GM18505 (cell line): ENCODE data around the gene PIK3R5.
A peak's percentile ranks its signal among the peaks of the same experiment; 100 is the strongest.

Experiments
- ATAC-seq: cut with Tn5 transposase; IDR thresholded peaks from one replicate; pipeline ENCODE4 v1.9.1; 2021; ENCODE audit not compliant: unreplicated experiment
- POLR2A ChIP-seq: IDR thresholded peaks from 4 replicates; pipeline ENCODE4 v1.6.1; 2011; ENCODE audit warnings: borderline replicate concordance; ENCODE audit not compliant: insufficient read depth, insufficient read length; ENCODE audit errors: extremely low read depth

The PIK3R5 gene

DNA sequence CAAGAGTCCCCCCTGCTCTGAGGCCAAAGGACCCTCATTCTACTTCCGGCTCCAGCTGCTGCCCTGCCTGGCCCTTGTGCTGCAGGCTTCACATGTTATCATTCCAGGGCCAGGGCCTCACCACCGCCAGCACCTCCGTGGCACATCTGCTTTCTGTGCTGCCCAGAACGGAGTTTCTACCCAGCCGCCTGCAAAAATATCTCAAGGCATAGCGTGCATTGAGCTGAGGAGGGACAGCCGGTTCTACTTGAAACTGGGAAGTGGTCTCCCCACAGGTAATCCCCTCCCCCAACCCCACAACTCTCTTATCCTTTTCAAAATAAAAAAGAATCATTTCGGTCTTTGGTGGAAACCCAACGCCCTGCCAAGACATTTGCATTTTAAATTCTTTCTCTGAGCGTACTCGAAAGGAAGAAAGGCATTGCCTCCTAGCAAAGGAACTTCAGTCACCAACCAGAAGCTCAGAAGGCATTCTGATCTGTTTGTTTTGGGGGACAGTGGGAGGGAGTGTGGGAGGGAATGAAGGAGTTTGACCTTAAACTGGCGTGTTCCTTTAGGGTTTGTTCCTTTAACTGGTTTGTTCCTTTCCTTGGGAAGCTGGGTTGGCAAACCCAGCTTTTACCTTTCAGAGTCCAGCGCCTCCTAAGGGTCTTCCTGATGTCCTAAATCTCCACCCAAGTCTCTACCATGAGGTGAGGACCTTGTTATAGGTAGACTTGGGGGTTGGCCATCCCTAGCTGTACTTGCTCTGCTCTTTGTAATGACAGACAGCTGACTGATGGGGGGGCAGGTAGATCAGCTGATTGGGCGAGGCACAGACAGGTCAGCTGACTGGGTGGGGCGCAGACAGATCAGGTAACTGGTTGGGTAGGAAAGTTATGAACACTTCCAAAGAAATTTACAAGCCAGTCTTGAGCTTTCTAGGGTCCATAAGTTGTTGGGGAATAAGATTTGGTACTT lies 64.6 kb downstream of the PIK3R5 start:
- ATAC-seq = no peak
- peak; percentile 11 for TF ChIP-seq POLR2A

DNA sequence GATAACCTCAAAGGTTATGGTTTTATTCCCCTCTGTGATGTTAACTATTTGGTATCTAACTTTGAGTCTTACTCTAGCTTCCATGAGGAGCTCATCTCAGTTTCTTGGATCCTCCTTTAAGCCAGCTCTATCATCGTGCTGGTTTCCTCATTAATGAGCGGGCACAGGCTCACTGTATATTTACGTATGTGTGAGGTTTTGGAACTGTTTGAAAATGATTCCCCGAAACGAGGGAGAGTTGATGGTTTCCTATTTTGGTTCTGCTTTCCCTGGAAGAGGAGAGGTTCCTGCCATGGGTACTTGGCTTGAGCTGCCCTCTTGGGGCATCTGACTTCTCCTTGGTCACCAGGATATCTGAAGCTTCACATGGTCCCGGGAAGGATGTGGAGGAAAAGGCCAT lies 65.3 kb downstream of the PIK3R5 start:
- no peak for TF ChIP-seq POLR2A
- no peak for ATAC-seq

DNA sequence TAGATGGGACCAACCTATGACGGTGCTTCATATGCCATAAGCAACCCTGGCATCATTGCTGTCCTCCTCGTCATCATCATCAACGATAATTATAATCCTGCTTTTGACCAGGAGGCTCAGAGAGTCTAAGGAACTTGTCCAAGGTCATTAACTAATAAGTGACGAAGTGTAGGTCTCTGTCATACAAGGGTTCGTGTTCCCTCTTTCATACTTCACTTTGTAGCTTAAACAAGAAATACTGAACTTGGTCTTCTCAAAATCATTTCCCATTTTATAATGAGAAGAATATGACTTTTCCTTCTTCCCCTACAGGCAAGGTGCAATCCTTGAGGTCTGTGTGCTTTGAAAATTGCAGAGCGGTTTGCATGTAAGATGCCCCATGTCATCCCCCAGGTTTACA lies 66.9 kb downstream of the PIK3R5 start:
- ATAC-seq = no peak
- TF ChIP-seq POLR2A = no peak

DNA sequence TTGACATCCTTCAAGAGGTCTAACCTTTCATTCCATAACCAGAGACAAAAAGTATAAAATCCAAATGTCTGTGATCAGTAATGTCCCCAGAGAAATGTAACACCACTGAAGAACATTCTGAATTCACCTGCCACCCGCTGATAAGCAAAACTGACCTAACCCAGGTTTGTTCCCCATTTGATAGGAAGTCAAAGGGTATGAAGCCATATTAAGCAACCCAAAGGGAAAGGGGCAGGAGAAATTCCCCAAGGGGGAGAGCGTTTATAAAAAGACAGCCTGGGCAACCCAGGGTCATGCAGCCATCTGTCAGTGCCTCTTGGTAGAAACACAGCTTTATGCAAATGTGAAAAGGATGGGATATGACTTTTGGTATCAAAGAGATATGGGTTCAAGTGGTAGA lies 67.4 kb downstream of the PIK3R5 start:
- no peak for ATAC-seq
- no peak for TF ChIP-seq POLR2A

DNA sequence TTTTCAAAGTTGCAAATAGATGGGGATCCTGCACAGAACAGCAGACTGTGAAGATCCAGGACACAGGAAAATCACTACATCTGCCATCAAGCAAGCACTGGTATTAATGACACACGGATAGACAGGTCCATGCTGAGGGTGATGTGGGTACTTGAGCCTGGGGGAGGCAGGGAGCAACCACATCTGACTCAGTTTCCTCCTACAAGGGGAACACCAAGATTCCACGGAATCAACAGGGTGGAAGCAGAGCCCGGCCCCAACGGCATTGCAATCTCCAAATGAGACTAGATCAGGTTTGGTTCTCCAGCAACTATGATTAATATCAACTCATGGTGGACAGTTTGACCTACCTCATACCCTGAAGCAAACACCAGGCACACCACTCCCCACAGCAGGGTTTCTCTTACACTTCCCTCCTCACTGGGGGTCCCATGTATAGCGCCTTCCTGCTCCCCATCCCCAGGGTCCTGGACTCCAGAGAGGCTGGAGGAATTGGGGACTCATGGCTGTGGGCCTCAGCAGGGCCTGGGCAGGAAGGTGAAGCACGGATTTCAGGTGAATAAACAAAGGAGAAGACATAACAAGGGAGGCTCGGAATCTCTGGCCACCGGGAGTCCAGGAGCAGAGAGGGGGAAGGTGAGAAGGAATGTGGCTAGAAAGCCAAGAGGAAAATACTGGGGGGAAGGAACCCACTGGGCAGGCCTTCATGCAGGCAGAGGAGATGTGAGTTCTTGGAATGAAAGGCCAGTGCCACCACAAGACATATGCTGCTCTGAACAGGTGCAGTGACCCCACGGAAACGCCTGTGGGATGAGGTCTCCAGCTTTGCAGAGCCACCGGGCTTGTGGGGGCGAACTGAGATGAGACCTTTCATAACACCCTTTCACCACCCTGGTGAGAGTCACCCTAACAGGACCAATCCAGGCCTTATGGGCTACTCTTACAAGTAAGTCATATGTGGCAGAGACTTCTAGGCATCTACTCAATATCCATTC lies 68.6 kb downstream of the PIK3R5 start:
- TF ChIP-seq POLR2A = no peak
- ATAC-seq = no peak

DNA sequence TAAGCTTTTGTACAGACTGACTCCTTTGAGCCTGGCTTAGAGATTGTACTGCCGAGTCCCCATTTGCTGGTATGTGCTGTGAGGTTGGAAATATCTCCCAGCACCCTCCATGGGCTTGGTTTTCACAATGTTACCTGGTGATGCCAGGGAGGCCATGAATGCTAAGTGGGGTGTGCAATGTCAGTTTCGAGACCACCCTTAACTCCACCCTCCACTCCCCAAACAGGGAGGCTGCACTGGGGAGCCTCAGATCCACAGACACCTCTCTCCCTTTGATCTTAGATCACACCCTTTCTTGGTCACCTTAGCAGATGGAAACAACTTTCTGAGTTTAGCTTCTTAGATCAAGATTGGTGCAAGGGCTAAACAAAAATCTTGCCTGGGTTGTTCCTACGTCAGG lies 69.4 kb downstream of the PIK3R5 start:
- no peak for TF ChIP-seq POLR2A
- ATAC-seq = no peak

DNA sequence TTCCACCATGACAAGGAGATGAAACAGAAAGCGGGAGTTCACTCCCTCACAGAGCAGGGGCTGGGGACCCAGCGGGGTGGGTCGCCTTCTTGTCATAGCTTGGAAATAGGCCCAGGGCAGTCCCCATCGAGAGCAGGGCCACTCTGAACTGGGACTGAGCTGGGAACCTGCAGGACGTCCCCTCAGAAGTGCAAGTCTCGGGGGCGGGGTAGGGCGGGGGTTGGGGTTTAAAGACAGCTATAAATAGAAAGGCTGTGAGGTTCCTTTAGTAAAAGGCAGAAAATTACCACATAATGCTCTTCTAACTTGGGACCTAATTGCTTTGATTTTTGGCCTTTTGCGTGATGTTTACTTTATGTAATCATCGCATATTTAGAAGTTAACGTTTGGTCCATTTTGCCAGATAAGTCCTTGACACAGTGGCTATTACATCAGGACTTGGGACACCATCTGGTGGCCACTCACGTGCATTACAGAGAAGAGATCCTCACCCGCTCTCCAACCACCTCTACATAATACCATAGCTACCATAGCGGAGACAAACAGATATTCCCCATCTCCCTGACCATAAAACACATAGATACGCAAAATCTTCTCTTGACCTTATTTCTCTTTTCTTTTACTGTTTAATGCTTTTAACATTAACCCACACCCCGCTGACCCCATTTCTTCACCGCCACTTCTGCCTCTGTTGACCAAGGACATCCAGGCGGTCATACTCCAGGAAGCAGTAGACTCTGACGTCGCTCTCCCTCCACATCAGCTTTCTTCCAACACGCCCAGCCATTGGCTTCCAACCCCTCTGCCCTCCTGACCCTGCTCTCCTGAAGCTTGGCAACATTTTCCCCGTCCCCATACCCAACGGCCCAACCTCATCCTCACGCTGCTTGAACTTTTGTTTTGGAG lies 70.6 kb downstream of the PIK3R5 start:
- ATAC-seq = no peak
- TF ChIP-seq POLR2A = peak; percentile 45

DNA sequence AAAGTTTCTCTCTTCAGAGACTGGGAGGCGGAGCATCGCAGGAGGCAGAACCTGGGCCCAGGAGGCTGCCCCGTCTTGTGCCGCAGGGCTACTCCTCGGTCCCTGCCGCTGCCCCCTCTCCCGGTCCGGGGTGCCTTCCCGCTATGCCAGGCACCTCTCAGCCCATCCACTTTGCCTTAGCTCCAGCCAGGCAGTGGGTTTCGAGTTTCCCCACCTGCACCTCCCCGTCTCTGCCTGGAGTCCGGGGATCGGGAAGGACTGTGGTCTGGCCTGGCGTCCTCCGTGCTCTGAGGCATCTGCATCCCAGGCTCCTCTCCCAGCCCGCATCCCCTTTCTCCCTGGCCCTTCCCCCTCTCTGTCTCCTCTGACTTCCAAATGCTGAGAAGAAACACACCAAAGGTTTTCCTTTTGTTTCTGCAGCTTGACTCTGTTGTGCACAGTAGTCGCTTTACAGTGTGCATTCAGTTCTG lies 71.3 kb downstream of the PIK3R5 start:
- no peak for TF ChIP-seq POLR2A

DNA sequence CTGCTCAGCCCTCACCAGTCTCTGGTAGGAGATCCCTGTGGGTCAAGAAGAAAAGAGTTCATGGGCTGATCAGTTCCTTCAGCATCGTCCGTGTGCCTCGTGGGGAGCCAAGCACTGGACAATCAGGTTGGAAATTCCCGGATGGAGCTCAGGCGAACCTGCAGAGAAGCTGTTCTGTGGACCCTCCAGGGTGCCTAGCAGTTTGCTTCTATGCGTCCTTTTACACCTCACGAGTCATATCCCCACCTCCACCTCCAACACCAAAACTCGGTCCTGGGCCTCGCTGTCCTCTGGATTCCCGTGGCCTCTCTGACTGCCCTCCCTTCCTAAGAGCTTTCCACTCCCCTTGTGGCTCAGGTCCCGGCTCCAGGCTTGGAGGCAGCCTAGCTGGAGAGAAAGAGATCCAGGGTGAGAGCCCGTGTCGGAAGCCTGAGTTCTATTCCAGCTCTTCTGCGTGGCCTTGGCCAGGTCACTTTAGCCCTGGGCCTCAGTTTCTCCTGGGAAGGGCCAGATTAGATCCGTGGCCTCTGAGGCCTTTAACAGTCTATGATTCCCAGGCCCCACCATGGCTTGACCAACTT lies 71.8 kb downstream of the PIK3R5 start:
- TF ChIP-seq POLR2A = no peak
- no peak for ATAC-seq

More for the DNA sequence above, 71.3 kb downstream of the PIK3R5 start:
- ATAC-seq = no peak

DNA sequence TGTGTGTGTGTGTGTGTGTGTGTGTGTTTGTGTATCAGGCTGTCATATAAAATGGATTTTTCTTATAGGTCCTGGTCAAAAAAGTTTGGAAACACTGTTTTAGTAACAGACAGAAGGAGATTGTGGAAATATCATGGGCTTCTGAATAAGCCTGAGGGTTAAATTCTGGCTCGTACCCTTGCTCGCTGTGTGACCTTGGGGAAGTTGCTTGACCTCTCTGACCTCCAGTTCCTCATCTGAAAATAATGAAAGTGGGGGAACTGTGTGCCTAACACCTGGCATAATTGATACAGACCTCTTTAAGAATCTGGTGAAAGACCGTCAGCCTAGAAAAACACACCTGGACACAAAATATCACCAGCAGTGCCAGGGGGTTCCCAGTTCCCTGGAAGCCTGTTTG lies 72.4 kb downstream of the PIK3R5 start:
- no peak for TF ChIP-seq POLR2A
- ATAC-seq = no peak

DNA sequence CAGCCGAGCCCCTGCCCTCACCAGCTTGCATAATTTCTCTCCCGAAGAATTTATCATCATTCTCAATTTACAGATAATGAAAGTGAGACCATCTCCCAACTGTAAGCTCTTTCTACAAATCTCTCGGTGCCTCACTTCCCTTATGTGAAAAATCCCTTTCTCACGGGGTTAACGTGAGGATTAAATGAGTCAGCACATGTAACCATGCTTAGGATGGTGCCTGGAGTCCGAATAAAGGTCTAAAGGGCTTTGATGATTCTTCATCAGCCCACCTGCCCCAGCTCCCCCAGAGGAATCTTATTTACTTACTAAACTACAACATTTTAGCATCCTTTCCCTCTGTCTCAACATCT lies 73.2 kb downstream of the PIK3R5 start:
- ATAC-seq = no peak
- no peak for TF ChIP-seq POLR2A

DNA sequence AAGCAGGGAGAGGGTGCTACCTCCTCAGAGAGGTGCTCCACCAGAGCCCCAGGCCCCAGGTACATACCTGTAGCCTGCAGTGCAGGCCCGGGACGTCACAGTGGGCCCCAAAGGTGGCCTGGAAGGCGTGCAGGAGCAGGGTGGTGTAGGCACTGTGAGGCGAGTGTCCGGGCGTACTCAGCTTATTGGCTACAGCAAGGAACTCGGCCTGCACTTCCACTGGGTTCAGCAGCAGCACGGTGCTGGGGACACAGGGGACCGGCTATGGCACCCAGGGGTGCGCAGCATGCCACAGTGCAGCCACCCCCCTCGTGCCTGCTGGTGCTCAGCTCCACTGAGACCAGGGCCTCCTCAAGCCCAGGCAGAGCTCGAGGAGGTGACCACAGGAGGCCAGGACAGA lies 74.8 kb downstream of the PIK3R5 start:
- peak; percentile 5 for TF ChIP-seq POLR2A
- no peak for ATAC-seq
